Stimulated activated CD4-positive, alpha-beta T cell treated with anti-CD3 and anti-CD28 coated beads, Interleukin-2, amount 100 ng/mL, for 4 hours (primary cell): ENCODE measurements around the gene GCNT2.
"Not testable (repeated sequence)": the region's sequence is repeated elsewhere in the genome, so short reads cannot be mapped to it uniquely, and the experiment has no call there.

Experiments
- DNase-seq: peaks from one replicate; pipeline ENCODE4 v3.0.0-alpha.2; 2020; ENCODE audit warnings: low read depth

Gene GCNT2

GRCh38 chr6:10547809-10548208, 26.7 kb downstream of the GCNT2 start:
- no peak for DNase-seq

- no peak for DNase-seq
Measured at GRCh38 chr6:10550764-10551163, 29.6 kb downstream of the GCNT2 start.

GRCh38 chr6:10552270-10552810, 31.2 kb downstream of the GCNT2 start:
- DNase-seq = no peak

- DNase-seq = no peak
Measured at GRCh38 chr6:10553871-10554270, 32.7 kb downstream of the GCNT2 start.

GRCh38 chr6:10554826-10555225, 33.7 kb downstream of the GCNT2 start:
- no peak for DNase-seq

- no peak for DNase-seq
Measured at GRCh38 chr6:10555625-10556309, 34.6 kb downstream of the GCNT2 start.

- DNase-seq = no peak
Measured at GRCh38 chr6:10556589-10556988, 35.4 kb downstream of the GCNT2 start.

GRCh38 chr6:10556992-10557391, 35.8 kb downstream of the GCNT2 start:
- DNase-seq = no peak

- no peak for DNase-seq
Measured at GRCh38 chr6:10557913-10558312, 36.8 kb downstream of the GCNT2 start.

GRCh38 chr6:10558565-10558964, 37.4 kb downstream of the GCNT2 start:
- no peak for DNase-seq

GRCh38 chr6:10559522-10560152, 38.5 kb downstream of the GCNT2 start:
- no peak for DNase-seq

- DNase-seq = no peak
Measured at GRCh38 chr6:10561611-10562199, 40.6 kb downstream of the GCNT2 start.

GRCh38 chr6:10564975-10565673, 44.0 kb downstream of the GCNT2 start:
- no peak for DNase-seq

GRCh38 chr6:10565913-10566312, 44.8 kb downstream of the GCNT2 start:
- DNase-seq = no peak

- no peak for DNase-seq
Measured at GRCh38 chr6:10567256-10568026, 46.3 kb downstream of the GCNT2 start.

GRCh38 chr6:10569392-10570127, 48.4 kb downstream of the GCNT2 start:
- DNase-seq = no peak

- DNase-seq = not testable (repeated sequence)
Measured at GRCh38 chr6:10575519-10575918, 54.4 kb downstream of the GCNT2 start.

GRCh38 chr6:10576226-10576625, 55.1 kb downstream of the GCNT2 start:
- DNase-seq = no peak

GRCh38 chr6:10577112-10577511, 56.0 kb downstream of the GCNT2 start:
- no peak for DNase-seq

- no peak for DNase-seq
Measured at GRCh38 chr6:10578723-10579122, 57.6 kb downstream of the GCNT2 start.

- no peak for DNase-seq
Measured at GRCh38 chr6:10579803-10580202, 58.7 kb downstream of the GCNT2 start.
